GM18499 (cell line): ENCODE data around the gene FBXO33.

Source experiments
- ATAC-seq: cut with Tn5 transposase; IDR thresholded peaks from one replicate; pipeline ENCODE4 v1.9.1; 2021; ENCODE audit warnings: moderate number of reproducible peaks; ENCODE audit not compliant: insufficient read depth, unreplicated experiment

FBXO33 gene

GRCh38 chr14:39431416-39432178 is 636 bp downstream of the FBXO33 start:
- ATAC-seq = peak; percentile 11

- no peak for ATAC-seq
Measured at GRCh38 chr14:39430762-39431415, 1.3 kb downstream of the FBXO33 start.

GRCh38 chr14:39428118-39428517 is 4.1 kb downstream of the FBXO33 start:
- no peak for ATAC-seq

- ATAC-seq = no peak
Measured at GRCh38 chr14:39426605-39427004, 5.6 kb downstream of the FBXO33 start.

- no peak for ATAC-seq
Measured at GRCh38 chr14:39425947-39426346, 6.3 kb downstream of the FBXO33 start.

GRCh38 chr14:39423793-39424192 is 8.4 kb downstream of the FBXO33 start:
- ATAC-seq = no peak

- ATAC-seq = no peak
Measured at GRCh38 chr14:39422243-39422642, 10.0 kb downstream of the FBXO33 start.

- ATAC-seq = no peak
Measured at GRCh38 chr14:39419272-39419671, 13.0 kb downstream of the FBXO33 start.

- ATAC-seq = no peak
Measured at GRCh38 chr14:39417014-39417413, 15.2 kb downstream of the FBXO33 start.

GRCh38 chr14:39416072-39416471 is 16.2 kb downstream of the FBXO33 start:
- no peak for ATAC-seq

- no peak for ATAC-seq
Measured at GRCh38 chr14:39406560-39406959, 25.7 kb downstream of the FBXO33 start.

- ATAC-seq = no peak
Measured at GRCh38 chr14:39398382-39398781, 33.9 kb downstream of the FBXO33 start.

GRCh38 chr14:39396448-39396847 is 35.8 kb downstream of the FBXO33 start:
- ATAC-seq = no peak

- ATAC-seq = no peak
Measured at GRCh38 chr14:39395555-39396254, 36.5 kb downstream of the FBXO33 start.

GRCh38 chr14:39393289-39393688 is 38.9 kb downstream of the FBXO33 start:
- ATAC-seq = no peak

- no peak for ATAC-seq
Measured at GRCh38 chr14:39384177-39384576, 48.1 kb downstream of the FBXO33 start.

GRCh38 chr14:39383741-39384140 is 48.5 kb downstream of the FBXO33 start:
- no peak for ATAC-seq

GRCh38 chr14:39383026-39383660 is 49.1 kb downstream of the FBXO33 start:
- ATAC-seq = peak; percentile 53

GRCh38 chr14:39382463-39382862 is 49.8 kb downstream of the FBXO33 start:
- ATAC-seq = no peak

GRCh38 chr14:39381366-39381765 is 50.9 kb downstream of the FBXO33 start:
- ATAC-seq = no peak
